Liver (tissue), 3 donors: ENCODE results near the gene LRP4.

Source experiments
- GABPA ChIP-seq, 2 donors: IDR thresholded peaks in 1 of 2; conservative IDR thresholded peaks in 1 of 2; 2 replicates each; pipeline ENCODE4 v1.6.1; 2016; ENCODE audit warnings: antibody characterized with exemption in 2 of 2, mild to moderate bottlenecking in 1 of 2, moderate library complexity in 1 of 2
- JUND ChIP-seq, 2 donors: IDR thresholded peaks; 2 replicates each; pipeline ENCODE4 v1.6.1; 2016; ENCODE audit warnings: antibody characterized with exemption in 2 of 2
- NR2F2 ChIP-seq: IDR thresholded peaks from 2 replicates; pipeline ENCODE4 v1.6.1; 2016; ENCODE audit warnings: antibody characterized with exemption
- RAD21 ChIP-seq, 2 donors: IDR thresholded peaks; 2 replicates each; pipeline ENCODE4 v1.6.1; 2016; ENCODE audit warnings: antibody characterized with exemption in 2 of 2, mild to moderate bottlenecking in 2 of 2
- RXRA ChIP-seq, 2 donors: IDR thresholded peaks; 2 replicates each; pipeline ENCODE4 v1.6.1; 2017 to 2018; ENCODE audit warnings: antibody characterized with exemption in 2 of 2, mild to moderate bottlenecking in 1 of 2
- SP1 ChIP-seq: IDR thresholded peaks from 2 replicates; pipeline ENCODE4 v1.6.1; 2018; ENCODE audit warnings: antibody characterized with exemption, mild to moderate bottlenecking
- TAF1 ChIP-seq: conservative IDR thresholded peaks from 2 replicates; pipeline ENCODE4 v1.6.1; 2016; ENCODE audit warnings: antibody characterized with exemption, mild to moderate bottlenecking
- YY1 ChIP-seq: IDR thresholded peaks from 2 replicates; pipeline ENCODE4 v1.6.1; 2016; ENCODE audit warnings: antibody characterized with exemption, mild to moderate bottlenecking
- TF ChIP-seq, protein P1 (sequence below): fragments of 150-350 bp; IDR thresholded peaks from 2 replicates; pipeline ENCODE4 v1.5.1; 2017; ENCODE audit warnings: improper control_type of control experiment, low read depth, low read length; ENCODE audit not compliant: missing input control
- TF ChIP-seq, protein P2 (sequence below): IDR thresholded peaks from 2 replicates; pipeline ENCODE4 v1.6.1; 2016; ENCODE audit warnings: antibody characterized with exemption
- TF ChIP-seq, protein P3 (sequence below): IDR thresholded peaks from 2 replicates; pipeline ENCODE4 v1.6.1; 2016; ENCODE audit warnings: antibody characterized with exemption
- TF ChIP-seq, protein P4 (sequence below): IDR thresholded peaks from 2 replicates; pipeline ENCODE4 v1.6.1; 2016; ENCODE audit warnings: antibody characterized with exemption
- donor health status: healthy.
- donor health status: healthy.

DNA sequence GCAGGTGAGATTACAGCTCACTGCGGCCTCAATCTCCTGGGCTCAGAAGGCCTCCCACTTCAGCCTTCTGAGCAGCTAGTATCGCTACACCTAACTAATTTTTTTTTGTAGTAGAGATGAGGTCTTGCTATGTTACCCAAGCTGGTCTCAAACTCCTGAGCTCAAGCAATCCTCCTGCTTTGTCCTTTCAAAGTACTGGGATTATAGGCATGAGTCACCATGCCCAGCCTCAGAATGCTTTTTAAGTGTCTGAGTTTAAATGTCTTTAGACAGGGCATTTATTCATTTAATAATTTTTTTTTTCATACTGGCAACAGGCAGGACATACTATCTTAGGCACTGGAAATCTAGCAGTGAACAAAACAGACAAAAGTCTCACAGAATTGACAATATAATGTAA, 27.7 kb downstream of the LRP4 start:
- TF ChIP-seq, protein P1, sequence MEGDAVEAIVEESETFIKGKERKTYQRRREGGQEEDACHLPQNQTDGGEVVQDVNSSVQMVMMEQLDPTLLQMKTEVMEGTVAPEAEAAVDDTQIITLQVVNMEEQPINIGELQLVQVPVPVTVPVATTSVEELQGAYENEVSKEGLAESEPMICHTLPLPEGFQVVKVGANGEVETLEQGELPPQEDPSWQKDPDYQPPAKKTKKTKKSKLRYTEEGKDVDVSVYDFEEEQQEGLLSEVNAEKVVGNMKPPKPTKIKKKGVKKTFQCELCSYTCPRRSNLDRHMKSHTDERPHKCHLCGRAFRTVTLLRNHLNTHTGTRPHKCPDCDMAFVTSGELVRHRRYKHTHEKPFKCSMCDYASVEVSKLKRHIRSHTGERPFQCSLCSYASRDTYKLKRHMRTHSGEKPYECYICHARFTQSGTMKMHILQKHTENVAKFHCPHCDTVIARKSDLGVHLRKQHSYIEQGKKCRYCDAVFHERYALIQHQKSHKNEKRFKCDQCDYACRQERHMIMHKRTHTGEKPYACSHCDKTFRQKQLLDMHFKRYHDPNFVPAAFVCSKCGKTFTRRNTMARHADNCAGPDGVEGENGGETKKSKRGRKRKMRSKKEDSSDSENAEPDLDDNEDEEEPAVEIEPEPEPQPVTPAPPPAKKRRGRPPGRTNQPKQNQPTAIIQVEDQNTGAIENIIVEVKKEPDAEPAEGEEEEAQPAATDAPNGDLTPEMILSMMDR, result no peak
- TF ChIP-seq JUND (IDR thresholded peaks at IDR 0.05) (no peak), TAF1 (no peak), NR2F2 (no peak), RAD21 (IDR thresholded peaks at IDR 0.05) (no peak), GABPA (IDR thresholded peaks at IDR 0.05 in 1 of 2, conservative IDR thresholded peaks at IDR 0.05 in 1 of 2) (no peak), RXRA (IDR thresholded peaks at IDR 0.05) (no peak), SP1 (no peak), YY1 (no peak)
- TF ChIP-seq, protein P2, sequence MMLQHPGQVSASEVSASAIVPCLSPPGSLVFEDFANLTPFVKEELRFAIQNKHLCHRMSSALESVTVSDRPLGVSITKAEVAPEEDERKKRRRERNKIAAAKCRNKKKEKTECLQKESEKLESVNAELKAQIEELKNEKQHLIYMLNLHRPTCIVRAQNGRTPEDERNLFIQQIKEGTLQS, result no peak
- TF ChIP-seq, protein P3, sequence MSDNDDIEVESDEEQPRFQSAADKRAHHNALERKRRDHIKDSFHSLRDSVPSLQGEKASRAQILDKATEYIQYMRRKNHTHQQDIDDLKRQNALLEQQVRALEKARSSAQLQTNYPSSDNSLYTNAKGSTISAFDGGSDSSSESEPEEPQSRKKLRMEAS, result no peak
- TF ChIP-seq, protein P4, sequence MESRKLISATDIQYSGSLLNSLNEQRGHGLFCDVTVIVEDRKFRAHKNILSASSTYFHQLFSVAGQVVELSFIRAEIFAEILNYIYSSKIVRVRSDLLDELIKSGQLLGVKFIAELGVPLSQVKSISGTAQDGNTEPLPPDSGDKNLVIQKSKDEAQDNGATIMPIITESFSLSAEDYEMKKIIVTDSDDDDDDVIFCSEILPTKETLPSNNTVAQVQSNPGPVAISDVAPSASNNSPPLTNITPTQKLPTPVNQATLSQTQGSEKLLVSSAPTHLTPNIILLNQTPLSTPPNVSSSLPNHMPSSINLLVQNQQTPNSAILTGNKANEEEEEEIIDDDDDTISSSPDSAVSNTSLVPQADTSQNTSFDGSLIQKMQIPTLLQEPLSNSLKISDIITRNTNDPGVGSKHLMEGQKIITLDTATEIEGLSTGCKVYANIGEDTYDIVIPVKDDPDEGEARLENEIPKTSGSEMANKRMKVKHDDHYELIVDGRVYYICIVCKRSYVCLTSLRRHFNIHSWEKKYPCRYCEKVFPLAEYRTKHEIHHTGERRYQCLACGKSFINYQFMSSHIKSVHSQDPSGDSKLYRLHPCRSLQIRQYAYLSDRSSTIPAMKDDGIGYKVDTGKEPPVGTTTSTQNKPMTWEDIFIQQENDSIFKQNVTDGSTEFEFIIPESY, result no peak
